Raji (cell line): ENCODE measurements around the gene BCS1L.
A peak's percentile ranks its signal among the peaks of the same experiment; 100 is the strongest.

Experiments used
- POLR2A ChIP-seq: IDR thresholded peaks from 2 replicates; pipeline ENCODE4 v1.6.1; 2011; ENCODE audit warnings: low read depth, low read length, control low read depth; ENCODE audit not compliant: insufficient read depth

BCS1L gene

GRCh38 chr2:218698885-218699284 is 39.4 kb downstream of the BCS1L start:
- no peak for TF ChIP-seq POLR2A

DNA sequence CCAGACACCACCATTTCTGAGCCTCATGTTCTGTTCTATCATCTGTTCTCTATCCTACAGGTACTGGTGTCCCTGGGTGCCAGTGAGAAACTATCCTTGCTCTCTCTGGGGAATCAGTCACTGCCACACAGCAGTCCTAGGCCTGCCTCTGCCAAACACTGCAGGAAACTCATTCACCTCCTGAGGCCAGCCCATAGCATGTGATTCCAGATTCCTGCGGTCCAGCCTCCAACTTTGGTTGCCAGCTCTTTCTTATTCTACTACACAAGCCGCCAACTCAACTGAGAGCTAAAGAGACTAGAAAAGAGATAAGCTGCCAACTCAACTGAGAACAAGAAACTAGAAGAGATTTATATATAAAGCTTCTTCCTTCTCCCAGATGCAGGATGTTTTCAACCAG is 42.3 kb downstream of the BCS1L start:
- TF ChIP-seq POLR2A, result no peak

GRCh38 chr2:218703341-218703740 is 43.9 kb downstream of the BCS1L start:
- no peak for TF ChIP-seq POLR2A

- TF ChIP-seq POLR2A, result no peak
Measured at GRCh38 chr2:218708086-218708485, 48.6 kb downstream of the BCS1L start.

GRCh38 chr2:218709908-218710307 is 50.4 kb downstream of the BCS1L start:
- no peak for TF ChIP-seq POLR2A

GRCh38 chr2:218710334-218710686 is 50.8 kb downstream of the BCS1L start:
- no peak for TF ChIP-seq POLR2A

GRCh38 chr2:218710687-218711549 is 51.4 kb downstream of the BCS1L start, which contains the start of gene TTLL4:
TTLL4 (plus strand) TSS chr2:218710835; CDS start chr2:218737677, 26,842 bp downstream.
- peak; percentile 84 for TF ChIP-seq POLR2A

DNA sequence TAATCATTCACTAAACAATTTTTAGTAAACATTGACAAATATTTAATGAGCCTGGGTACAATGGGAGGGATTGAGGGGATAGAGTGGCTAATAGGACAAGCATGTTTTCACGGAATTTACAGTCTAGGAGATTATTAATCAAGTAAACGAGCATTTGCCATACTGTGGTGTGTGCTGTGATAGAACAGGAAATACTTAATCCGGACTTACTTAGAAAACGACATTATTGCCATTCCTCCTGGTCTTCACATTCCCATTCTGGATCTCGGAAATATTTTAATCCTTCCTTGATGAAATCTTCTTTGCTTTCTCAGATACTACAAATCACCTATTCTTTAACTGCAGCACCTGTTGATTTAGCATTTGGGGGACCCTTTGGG is 52.1 kb downstream of the BCS1L start:
- no peak for TF ChIP-seq POLR2A
